HFF-Myc (cell line): ENCODE results near the gene DHFR.

Experiments
- DNase-seq: peaks from one replicate; pipeline ENCODE4 v3.0.0-alpha.2; 2011; ENCODE audit warnings: low read depth; ENCODE audit errors: extremely low read depth
- H3K4me3 ChIP-seq: replicated peaks from 2 replicates; pipeline ENCODE4 v1.5.1; 2011; ENCODE audit warnings: low read depth, mild to moderate bottlenecking, control low read depth, low read length
- TF ChIP-seq, protein P1 (sequence below): IDR thresholded peaks from 2 replicates; pipeline ENCODE4 v1.5.1; 2012; ENCODE audit warnings: mild to moderate bottlenecking, low read depth, low read length, control low read depth; ENCODE audit errors: missing control alignments

Gene DHFR

DNA sequence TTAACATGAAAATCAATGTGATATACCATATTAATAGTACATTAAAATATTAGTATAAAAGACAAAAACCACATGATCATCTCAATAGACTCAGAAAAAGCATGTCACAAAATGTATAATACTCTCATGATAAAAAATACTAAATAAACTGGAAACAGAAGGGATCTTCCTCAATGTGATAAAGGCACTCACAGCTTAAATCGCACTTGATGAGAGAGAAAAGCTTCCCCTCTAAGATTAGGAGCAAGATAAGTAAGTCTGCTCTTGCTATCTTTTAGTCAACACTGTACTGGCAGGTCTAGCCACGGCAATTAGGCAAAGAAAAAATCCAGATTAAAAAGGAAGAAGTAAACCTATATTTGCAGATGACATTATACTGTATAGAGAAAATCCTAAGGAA is 22.1 kb downstream of the DHFR start:
- TF ChIP-seq, protein P1, sequence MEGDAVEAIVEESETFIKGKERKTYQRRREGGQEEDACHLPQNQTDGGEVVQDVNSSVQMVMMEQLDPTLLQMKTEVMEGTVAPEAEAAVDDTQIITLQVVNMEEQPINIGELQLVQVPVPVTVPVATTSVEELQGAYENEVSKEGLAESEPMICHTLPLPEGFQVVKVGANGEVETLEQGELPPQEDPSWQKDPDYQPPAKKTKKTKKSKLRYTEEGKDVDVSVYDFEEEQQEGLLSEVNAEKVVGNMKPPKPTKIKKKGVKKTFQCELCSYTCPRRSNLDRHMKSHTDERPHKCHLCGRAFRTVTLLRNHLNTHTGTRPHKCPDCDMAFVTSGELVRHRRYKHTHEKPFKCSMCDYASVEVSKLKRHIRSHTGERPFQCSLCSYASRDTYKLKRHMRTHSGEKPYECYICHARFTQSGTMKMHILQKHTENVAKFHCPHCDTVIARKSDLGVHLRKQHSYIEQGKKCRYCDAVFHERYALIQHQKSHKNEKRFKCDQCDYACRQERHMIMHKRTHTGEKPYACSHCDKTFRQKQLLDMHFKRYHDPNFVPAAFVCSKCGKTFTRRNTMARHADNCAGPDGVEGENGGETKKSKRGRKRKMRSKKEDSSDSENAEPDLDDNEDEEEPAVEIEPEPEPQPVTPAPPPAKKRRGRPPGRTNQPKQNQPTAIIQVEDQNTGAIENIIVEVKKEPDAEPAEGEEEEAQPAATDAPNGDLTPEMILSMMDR, result no peak
- no peak for DNase-seq
- no peak overlapping the region for H3K4me3 ChIP-seq

DNA sequence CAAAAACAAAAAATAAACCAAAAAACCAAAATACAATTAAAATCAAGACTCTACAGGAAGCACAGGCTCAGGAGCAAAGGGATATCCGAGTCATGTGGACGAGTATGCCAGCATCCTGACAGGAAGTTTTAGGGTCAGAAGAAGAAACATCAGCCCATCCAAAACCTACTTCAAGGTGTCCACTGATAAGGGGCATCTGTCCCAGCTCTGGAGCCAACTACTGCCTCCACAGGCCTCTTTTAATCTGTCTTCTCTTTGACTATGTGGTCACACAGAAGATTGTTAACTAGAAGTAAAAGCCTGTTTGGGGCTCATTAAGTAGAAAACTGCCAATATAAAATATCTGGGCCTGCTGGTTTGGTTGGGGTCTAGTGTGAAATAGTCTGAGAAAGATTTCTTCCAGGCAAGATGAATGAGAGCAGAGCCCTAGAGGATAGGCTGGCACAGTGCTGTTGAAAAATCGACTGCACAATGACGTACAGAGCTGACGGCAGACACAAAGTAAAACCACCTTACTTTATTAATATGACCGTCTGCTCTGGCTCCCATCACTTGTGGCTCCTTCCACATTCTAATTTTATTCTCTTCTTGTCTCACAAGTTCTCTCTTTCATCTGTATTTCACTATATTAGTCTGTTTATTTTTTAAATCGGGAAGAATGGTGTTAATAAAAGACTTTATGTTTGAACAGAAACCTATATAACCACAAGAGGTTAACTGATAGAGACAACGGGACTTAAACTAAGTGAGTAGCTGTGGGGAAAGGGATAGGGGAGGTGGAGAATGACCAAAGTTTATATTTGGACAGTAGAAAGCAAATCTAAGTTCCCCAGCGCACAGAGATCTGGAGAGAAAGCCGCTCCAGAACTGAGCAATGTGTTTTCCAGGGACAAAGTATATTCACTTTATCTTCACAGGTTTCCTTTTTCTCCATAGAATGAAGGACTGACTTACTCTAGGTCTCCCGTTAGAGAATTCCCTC is 23.2 kb downstream of the DHFR start:
- DNase-seq, result no peak
- TF ChIP-seq, protein P1, result no peak
- no peak overlapping the region for H3K4me3 ChIP-seq

DNA sequence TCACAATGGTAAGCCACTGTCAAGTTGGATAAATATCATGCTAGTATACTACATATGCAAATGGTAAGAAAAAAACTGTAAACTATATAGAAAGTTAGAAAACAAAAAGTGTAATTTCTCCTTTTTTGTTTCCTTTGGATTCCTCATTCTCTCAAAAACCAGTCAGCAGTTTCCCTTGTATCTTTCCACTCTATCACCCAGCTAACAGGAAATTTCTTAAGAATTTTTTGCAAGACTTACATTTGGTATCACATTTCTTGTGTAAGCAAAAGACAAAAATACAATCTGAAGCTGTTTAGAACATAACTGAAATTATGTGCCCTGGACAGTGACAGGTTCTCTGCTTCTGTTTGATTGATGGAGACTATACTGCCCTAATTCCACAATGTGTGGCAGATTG is 25.5 kb downstream of the DHFR start:
- TF ChIP-seq, protein P1, result no peak

DNA sequence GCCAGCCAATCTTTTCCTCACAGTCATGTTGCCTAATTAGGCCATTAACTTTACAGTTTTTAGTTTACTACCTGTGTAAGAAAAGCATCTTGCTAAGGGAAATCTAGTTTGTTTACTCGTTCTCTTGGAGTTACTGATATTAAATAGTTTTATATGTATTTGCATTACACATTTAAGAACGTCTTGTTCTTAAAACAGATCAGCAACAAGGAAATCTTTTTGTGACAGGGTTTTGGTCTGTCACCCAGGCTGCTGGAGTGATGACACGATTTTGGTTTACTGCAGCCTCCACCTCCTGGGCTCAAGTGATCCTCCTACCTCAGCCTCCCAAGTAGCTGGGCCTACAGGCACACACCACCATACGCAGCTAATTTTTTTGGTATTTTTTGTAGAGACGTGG is 29.6 kb downstream of the DHFR start:
- TF ChIP-seq, protein P1, result no peak
- H3K4me3 ChIP-seq, result no peak overlapping the region
- DNase-seq, result no peak

More for the DNA sequence above, 25.5 kb downstream of the DHFR start:
- DNase-seq, result no peak
- H3K4me3 ChIP-seq, result no peak overlapping the region

DNA sequence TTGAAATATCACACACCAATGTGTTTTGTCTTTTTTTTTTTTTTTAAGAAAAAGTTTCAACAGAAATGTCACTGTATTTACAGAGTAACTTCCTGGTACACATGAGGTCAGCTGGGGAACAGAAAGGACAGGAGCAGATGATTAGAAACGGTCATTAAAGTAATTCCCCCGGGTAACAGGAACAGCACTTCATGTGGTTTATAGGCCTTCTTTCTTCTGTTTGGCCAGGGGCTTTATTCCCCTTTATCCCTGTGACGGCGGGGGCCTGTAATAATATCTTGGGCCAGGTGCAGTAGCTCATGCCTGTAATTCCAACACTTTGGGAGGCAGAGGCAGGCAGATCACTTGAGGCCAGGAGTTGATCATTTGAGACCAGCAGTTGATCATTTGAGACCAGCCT is 30.8 kb downstream of the DHFR start:
- TF ChIP-seq, protein P1, result no peak
- DNase-seq, result no peak

DNA sequence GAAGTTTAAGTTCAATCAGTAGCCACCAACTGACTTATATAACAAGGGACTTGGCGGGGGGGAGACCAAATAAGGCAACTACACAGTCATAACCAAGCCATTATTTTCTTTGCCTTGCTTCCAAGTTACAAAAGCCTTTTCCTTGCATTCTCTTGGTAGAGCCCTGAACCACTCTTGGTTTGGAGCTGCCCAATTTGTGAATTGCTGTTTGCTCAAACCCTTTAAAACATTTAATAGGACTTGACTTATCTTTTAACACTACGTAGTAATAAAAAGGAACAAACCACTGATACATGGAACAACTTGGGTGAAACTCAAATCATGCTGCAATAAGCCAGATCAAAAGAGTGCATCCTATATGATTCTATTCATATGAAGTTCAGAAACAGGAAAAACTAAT is 32.0 kb downstream of the DHFR start:
- DNase-seq, result no peak
- H3K4me3 ChIP-seq, result no peak overlapping the region
- TF ChIP-seq, protein P1, result no peak

More for the DNA sequence above, 30.8 kb downstream of the DHFR start:
- H3K4me3 ChIP-seq, result no peak overlapping the region
